K562 (cell line): ENCODE measurements around the gene IL34. TPM values are rescaled to one million over a fixed set of nuclear protein-coding genes. Genes with fewer than 3 reads are reported as not detected.
A peak's percentile ranks its signal among the peaks of the same experiment; 100 is the strongest.

Source experiments
- ATAC-seq: fragments of 200-7000 bp; cut with Tn5 transposase; 3 replicates; pipeline ENCODE4 v1.9.1; 2020; ENCODE audit warnings: moderate library complexity
- BruUV-seq: library from RNA; stranded (reverse); fragments of 400-500 nt; replicated peaks from 2 replicates; lab custom pipeline; 2021; lab: Mats Ljungman, UMichigan
- CTCF ChIA-PET: fragments of 300-600 bp; formaldehyde crosslinking; extraction: SDS; loops from one replicate; lab custom pipeline; 2021; ENCODE audit warnings: low intra/inter-chr PET ratio; lab: Yijun Ruan, JAX
- POLR2A ChIA-PET: fragments of 300-600, 350-650 bp; sonication (Branson Sonifier 250); formaldehyde crosslinking; extraction: SDS; loops from one replicate; lab custom pipeline; 2021; ENCODE audit warnings: antibody characterized with exemption, inconsistent platforms; lab: Yijun Ruan, JAX
- DNase-seq, 4 experiments: peaks; one replicate each; pipeline versions ENCODE4 v3.0.0 to v3.0.0-alpha.2; 2011 to 2018; ENCODE audit warnings: low spot score in 3 of 4, mixed read lengths in 3 of 4; ENCODE audit errors: extremely low read depth in 1 of 4
- FAIRE-seq: peaks from 2 replicates; lab custom pipeline; 2011; peaks lifted over from hg19 to GRCh38; lab: Jason Lieb, UNC
- H2AFZ ChIP-seq: 2 replicates; pipeline ENCODE4 v1.6.0; 2011; ENCODE audit warnings: low read depth, low read length, control low read depth, inconsistent platforms
- H3K27ac ChIP-seq: fragments of 200-600 bp; 3 replicates; pipeline ENCODE4 v1.8.0; 2011; ENCODE audit warnings: low read depth, mild to moderate bottlenecking, control low read depth, inconsistent platforms, low read length, moderate library complexity, mixed read lengths; ENCODE audit errors: extremely low read depth
- H3K27me3 ChIP-seq, 2 experiments: fragments of 300-600 bp in 1 of 2; 2 replicates in 1 of 2; 3 replicates in 1 of 2; pipeline versions ENCODE4 v1.6.0 to v1.8.0; 2011; ENCODE audit warnings: inconsistent platforms in 2 of 2, low read length in 2 of 2, mild to moderate bottlenecking in 1 of 2, mixed read lengths in 1 of 2, moderate library complexity in 1 of 2; ENCODE audit not compliant: control insufficient read depth in 2 of 2, insufficient read depth in 2 of 2
- H3K36me3 ChIP-seq: fragments of 300-600 bp; 3 replicates; pipeline ENCODE4 v1.8.0; 2011; ENCODE audit warnings: mild to moderate bottlenecking, low read length, inconsistent platforms; ENCODE audit not compliant: control insufficient read depth, insufficient read depth
- H3K4me1 ChIP-seq, 2 experiments: fragments of 200-600 bp in 1 of 2; replicated peaks in 1 of 2; 2 replicates in 1 of 2; 3 replicates in 1 of 2; pipeline versions ENCODE4 v1.5.1 to v1.8.0; 2011; ENCODE audit warnings: inconsistent platforms in 2 of 2, low read length in 2 of 2, mild to moderate bottlenecking in 1 of 2, mixed read lengths in 1 of 2, moderate library complexity in 1 of 2; ENCODE audit not compliant: control insufficient read depth in 2 of 2, insufficient read depth in 2 of 2
- H3K4me2 ChIP-seq: 2 replicates; pipeline ENCODE4 v1.6.1; 2011; ENCODE audit warnings: low read length, control low read depth, inconsistent platforms, mixed read lengths; ENCODE audit not compliant: insufficient read depth
- H3K4me3 ChIP-seq: fragments of 200-600 bp; sonication (generic), shearing (Covaris generic); 2 replicates; pipeline ENCODE4 v1.5.1; 2016; ENCODE audit warnings: control low read depth, inconsistent platforms
- H3K79me2 ChIP-seq: fragments of 200-600 bp; 3 replicates; pipeline ENCODE4 v1.8.0; 2011; ENCODE audit warnings: low read length, inconsistent platforms; ENCODE audit not compliant: control insufficient read depth, insufficient read depth
- H3K9ac ChIP-seq, 2 experiments: 2 replicates each; pipeline versions ENCODE4 v1.6.0 to v1.6.1; 2011; ENCODE audit warnings: low read depth in 2 of 2, low read length in 2 of 2, control low read depth in 1 of 2, inconsistent platforms in 1 of 2, mild to moderate bottlenecking in 1 of 2, mixed read lengths in 1 of 2; ENCODE audit not compliant: insufficient read depth in 1 of 2
- H3K9me1 ChIP-seq: one replicate; pipeline ENCODE4 v1.6.0; 2011; ENCODE audit warnings: inconsistent platforms, mild to moderate bottlenecking, low read length, moderate library complexity; ENCODE audit not compliant: control insufficient read depth, insufficient read depth
- H3K9me3 ChIP-seq: replicated peaks from 2 replicates; pipeline ENCODE4 v1.5.1; 2011; ENCODE audit warnings: low read depth, low read length, inconsistent platforms; ENCODE audit not compliant: control insufficient read depth, insufficient read depth
- H4K20me1 ChIP-seq: replicated peaks from 2 replicates; pipeline ENCODE4 v1.6.1; 2011; ENCODE audit warnings: low read length, inconsistent platforms, mixed read lengths; ENCODE audit not compliant: control insufficient read depth, insufficient read depth
- MCM7 ChIP-seq, 2 experiments: fragments of 450-650 bp; IDR thresholded peaks; 2 replicates each; pipeline ENCODE4 v1.6.1; 2016 to 2018
- WGBS: fragments of 100-300 bp; shearing (Covaris generic); methylation state at CpG from one replicate; pipeline ENCODE4 v1.1.6; 2016; ENCODE audit warnings: low coverage, mixed read lengths; ENCODE audit not compliant: insufficient coverage; ENCODE audit errors: missing lambda C conversion rate; 5-methylcytosine and 5-hydroxymethylcytosine counted together
- in situ Hi-C: fragments of 300-500 bp; cut with MboI; formaldehyde crosslinking; loops from 4 replicates; pipeline ENCODE4 v1.15.0; 2018; ENCODE audit warnings: inconsistent platforms, mixed read lengths
- intact Hi-C: fragments of 100-400 bp; cut with micrococcal nuclease; formaldehyde crosslinking; loops from 2 replicates; pipeline ENCODE4 v1.14.2; 2022
- polyA plus RNA-seq, 8 experiments: library from polyadenylated mRNA; depleted of rRNA in 4 of 8; stranded (reverse) in 5 of 8; unstranded in 3 of 8; fragments of >200 nt; fragmentation: Nextera tagmentation in 2 of 8; fragmentation: Illumina TruSeq in 1 of 8; extraction: Ambion mirVana in 2 of 8; extraction: Trizol in 1 of 8; gene quantifications; 2 replicates each; pipeline versions ENCODE4 v1.2.1 to v1.2.3, GENCODE V29; 2011 to 2014; ENCODE audit warnings: inconsistent platforms in 1 of 8, missing spikeins in 1 of 8
- total RNA-seq, 7 experiments: library from RNA; depleted of rRNA in 6 of 7; stranded (reverse); fragments of >200 nt in 6 of 7; fragmentation: Illumina TruSeq in 2 of 7; extraction: Trizol in 2 of 7; gene quantifications; 2 replicates each; pipeline versions ENCODE4 v1.2.1 to v1.2.3, GENCODE V29; 2011 to 2021; ENCODE audit warnings: low replicate concordance in 1 of 7
- TF ChIP-seq, protein P1 (sequence below), 2 experiments: fragments of 450-650 bp; IDR thresholded peaks; 2 replicates each; pipeline ENCODE4 v1.6.1; 2018; ENCODE audit warnings: mild to moderate bottlenecking in 2 of 2, low read depth in 1 of 2; ENCODE audit not compliant: partially characterized antibody in 2 of 2

IL34 gene
- total and polyA plus RNA-seq, 9 of the 15 experiments (the other 6 are each of a cell fraction or from before 2014, with no cell fraction given) = 0.07 to 0.18 (median 0.10) TPM; not detected in 6

DNA sequence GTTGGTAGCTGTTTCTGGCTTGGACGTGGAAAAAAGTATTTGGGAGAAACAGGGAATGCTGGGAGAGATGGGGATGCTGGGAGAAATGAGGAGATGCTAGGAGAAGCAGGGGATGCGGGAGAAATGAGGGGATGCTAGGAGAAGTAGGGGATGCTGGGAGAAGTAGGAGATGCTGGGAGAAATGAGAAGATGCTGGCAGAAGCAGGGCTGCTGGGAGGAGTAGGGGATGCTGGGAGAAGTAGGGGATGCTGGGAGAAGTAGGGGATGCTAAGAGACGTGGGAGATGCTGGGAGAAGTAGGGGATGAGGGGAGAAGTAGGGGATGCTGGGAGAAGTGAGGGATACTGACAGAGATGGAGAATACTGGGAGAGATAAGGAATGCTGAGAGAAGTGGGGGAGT lies 45.6 kb upstream of the IL34 start:
- BruUV-seq = no TSS peak
- Histone ChIP-seq H3K27ac (no peak overlapping the region), H3K9me1 (no peaks in the 10 kb centered on the region), H3K79me2 (no peaks in the 10 kb centered on the region), H3K9me3 (no peaks in the 10 kb centered on the region), H3K4me2 (no peak overlapping the region), H3K4me1 (peaks cover 0 to 3% of the 10 kb centered on the region in 2 experiments; a peak in 1 of 5 replicates), H4K20me1 (peaks cover 3% of the 10 kb centered on the region; the same call in 1 of the 2 replicates), H3K4me3 (no peak overlapping the region), H2AFZ (no peak overlapping the region), H3K27me3 (peaks cover 15 to 46% of the 10 kb centered on the region in 2 experiments; a peak in 4 of 5 replicates), H3K9ac (no peak overlapping the region), H3K36me3 (no peaks in the 10 kb centered on the region)
- no peak for ATAC-seq
- WGBS = 0% methylated on average over 3 of the region's 3 CpGs
- TF ChIP-seq MCM7 (IDR thresholded peaks at IDR 0.05) = no peak
- TF ChIP-seq, protein P1, sequence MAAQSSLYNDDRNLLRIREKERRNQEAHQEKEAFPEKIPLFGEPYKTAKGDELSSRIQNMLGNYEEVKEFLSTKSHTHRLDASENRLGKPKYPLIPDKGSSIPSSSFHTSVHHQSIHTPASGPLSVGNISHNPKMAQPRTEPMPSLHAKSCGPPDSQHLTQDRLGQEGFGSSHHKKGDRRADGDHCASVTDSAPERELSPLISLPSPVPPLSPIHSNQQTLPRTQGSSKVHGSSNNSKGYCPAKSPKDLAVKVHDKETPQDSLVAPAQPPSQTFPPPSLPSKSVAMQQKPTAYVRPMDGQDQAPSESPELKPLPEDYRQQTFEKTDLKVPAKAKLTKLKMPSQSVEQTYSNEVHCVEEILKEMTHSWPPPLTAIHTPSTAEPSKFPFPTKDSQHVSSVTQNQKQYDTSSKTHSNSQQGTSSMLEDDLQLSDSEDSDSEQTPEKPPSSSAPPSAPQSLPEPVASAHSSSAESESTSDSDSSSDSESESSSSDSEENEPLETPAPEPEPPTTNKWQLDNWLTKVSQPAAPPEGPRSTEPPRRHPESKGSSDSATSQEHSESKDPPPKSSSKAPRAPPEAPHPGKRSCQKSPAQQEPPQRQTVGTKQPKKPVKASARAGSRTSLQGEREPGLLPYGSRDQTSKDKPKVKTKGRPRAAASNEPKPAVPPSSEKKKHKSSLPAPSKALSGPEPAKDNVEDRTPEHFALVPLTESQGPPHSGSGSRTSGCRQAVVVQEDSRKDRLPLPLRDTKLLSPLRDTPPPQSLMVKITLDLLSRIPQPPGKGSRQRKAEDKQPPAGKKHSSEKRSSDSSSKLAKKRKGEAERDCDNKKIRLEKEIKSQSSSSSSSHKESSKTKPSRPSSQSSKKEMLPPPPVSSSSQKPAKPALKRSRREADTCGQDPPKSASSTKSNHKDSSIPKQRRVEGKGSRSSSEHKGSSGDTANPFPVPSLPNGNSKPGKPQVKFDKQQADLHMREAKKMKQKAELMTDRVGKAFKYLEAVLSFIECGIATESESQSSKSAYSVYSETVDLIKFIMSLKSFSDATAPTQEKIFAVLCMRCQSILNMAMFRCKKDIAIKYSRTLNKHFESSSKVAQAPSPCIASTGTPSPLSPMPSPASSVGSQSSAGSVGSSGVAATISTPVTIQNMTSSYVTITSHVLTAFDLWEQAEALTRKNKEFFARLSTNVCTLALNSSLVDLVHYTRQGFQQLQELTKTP (IDR thresholded peaks at IDR 0.05; ENCODE audit: low read depth in 1 of 2, partially characterized antibody in 2 of 2) = peak in 1 of 2 experiments; percentile 61
- CTCF ChIA-PET = no interaction called here
- DNase-seq = no peak
- FAIRE-seq = no peak
- in situ Hi-C loops (no loop called here), intact Hi-C loops (no loop called here)
- POLR2A ChIA-PET = interaction anchor here (0.9 kb wide), 1 partner anchor 34 kb away, joined by 4 read pairs; no protein-coding TSS in a partner anchor
